Testis (tissue), 2 donors: Measurements from ENCODE around the gene GNGT2.

Experiments used
- POLR2A ChIP-seq: fragments of 450-650 bp; IDR thresholded peaks from one replicate; pipeline ENCODE4 v1.6.1; 2017; ENCODE audit warnings: antibody characterized with exemption, mild to moderate bottlenecking, moderate library complexity
- TF ChIP-seq, protein P1 (sequence below), 3 experiments: fragments of 450-650 bp in 2 of 3; fragments of 200-600 bp in 1 of 3; sonication (generic) in 1 of 3; IDR thresholded peaks; one replicate each; pipeline ENCODE4 v1.5.1; 2016 to 2019; ENCODE audit warnings: antibody characterized with exemption in 3 of 3, mild to moderate bottlenecking in 2 of 3, moderate library complexity in 1 of 3

DNA sequence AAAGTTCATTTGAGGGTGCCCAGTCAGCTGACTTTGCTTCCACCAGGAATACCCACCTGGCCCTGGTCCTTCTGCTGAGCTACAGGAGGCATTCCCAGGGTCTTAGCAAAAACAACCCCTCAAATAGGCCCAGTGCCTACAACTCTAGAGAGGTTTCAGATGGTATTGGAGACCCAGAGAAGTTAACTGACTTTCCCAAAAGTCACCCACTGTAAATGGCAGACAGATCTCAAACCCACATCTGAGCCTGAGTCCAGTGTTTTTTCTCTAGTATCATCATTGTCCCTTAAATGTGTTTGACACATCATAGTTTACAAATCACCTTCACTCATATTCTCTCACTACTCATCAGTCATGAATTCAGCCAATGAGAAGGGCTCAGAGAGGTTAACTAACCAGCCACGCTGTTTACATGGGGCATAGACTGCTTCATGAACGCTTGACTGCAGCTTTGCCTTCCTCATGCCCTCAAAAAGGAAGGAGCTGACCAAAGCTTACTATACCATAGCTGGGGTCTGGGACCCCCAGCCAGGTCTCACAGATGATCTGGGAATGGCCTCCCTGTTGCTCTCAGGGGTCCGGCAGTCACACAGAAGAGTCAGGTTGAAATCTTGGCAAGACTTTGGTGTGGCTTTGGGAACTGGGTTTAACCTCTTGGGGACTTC, 16.5 kb upstream of the GNGT2 start:
- TF ChIP-seq POLR2A: no peak
- TF ChIP-seq, protein P1, sequence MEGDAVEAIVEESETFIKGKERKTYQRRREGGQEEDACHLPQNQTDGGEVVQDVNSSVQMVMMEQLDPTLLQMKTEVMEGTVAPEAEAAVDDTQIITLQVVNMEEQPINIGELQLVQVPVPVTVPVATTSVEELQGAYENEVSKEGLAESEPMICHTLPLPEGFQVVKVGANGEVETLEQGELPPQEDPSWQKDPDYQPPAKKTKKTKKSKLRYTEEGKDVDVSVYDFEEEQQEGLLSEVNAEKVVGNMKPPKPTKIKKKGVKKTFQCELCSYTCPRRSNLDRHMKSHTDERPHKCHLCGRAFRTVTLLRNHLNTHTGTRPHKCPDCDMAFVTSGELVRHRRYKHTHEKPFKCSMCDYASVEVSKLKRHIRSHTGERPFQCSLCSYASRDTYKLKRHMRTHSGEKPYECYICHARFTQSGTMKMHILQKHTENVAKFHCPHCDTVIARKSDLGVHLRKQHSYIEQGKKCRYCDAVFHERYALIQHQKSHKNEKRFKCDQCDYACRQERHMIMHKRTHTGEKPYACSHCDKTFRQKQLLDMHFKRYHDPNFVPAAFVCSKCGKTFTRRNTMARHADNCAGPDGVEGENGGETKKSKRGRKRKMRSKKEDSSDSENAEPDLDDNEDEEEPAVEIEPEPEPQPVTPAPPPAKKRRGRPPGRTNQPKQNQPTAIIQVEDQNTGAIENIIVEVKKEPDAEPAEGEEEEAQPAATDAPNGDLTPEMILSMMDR (IDR thresholded peaks at IDR 0.05): no peak
